Central memory CD8-positive, alpha-beta T cell (primary cell): ENCODE results near the gene ALOX12.

Experiments used
- ATAC-seq: fragments of 150-1000 bp; cut with Tn5 transposase; replicated peaks from 2 replicates; pipeline ENCODE4 v1.10.0; 2022; ENCODE audit warnings: mild to moderate bottlenecking, moderate FRiP score, moderate number of reproducible peaks; ENCODE audit not compliant: poor library complexity, severe bottlenecking; ENCODE audit errors: extremely low read depth
- DNase-seq, 2 donors: peaks; one replicate each; pipeline ENCODE4 v3.0.0; 2021; ENCODE audit warnings: low spot score in 2 of 2
- H3K27ac Mint-ChIP-seq: one replicate; pipeline ENCODE4 v1.8.0; 2022; ENCODE audit warnings: low read depth, mild to moderate bottlenecking, moderate library complexity, mixed read lengths
- H3K27me3 Mint-ChIP-seq: one replicate; pipeline ENCODE4 v1.8.0; 2022; ENCODE audit warnings: mixed read lengths
- H3K36me3 Mint-ChIP-seq: one replicate; pipeline ENCODE4 v1.8.0; 2022; ENCODE audit warnings: mild to moderate bottlenecking, moderate library complexity, mixed read lengths; ENCODE audit not compliant: insufficient read depth
- H3K4me1 Mint-ChIP-seq: one replicate; pipeline ENCODE4 v1.8.0; 2022; ENCODE audit warnings: mixed read lengths
- H3K4me3 Mint-ChIP-seq: one replicate; pipeline ENCODE4 v1.8.0; 2022; ENCODE audit warnings: mild to moderate bottlenecking, moderate library complexity, mixed read lengths
- H3K9me3 Mint-ChIP-seq: one replicate; pipeline ENCODE4 v1.8.0; 2022; ENCODE audit warnings: mixed read lengths

ALOX12 gene

GRCh38 chr17:7005716-7006115 is 9.9 kb downstream of the ALOX12 start:
- H3K27ac Mint-ChIP-seq, result no peak overlapping the region
- no peaks in the 10 kb centered on the region for H3K27me3 Mint-ChIP-seq
- H3K36me3 Mint-ChIP-seq, result peaks cover 25% of the 10 kb centered on the region
- ATAC-seq (no peak), DNase-seq (no peak)
- peaks cover 51% of the 10 kb centered on the region for H3K4me1 Mint-ChIP-seq
- no peak overlapping the region for H3K4me3 Mint-ChIP-seq
- no peaks in the 10 kb centered on the region for H3K9me3 Mint-ChIP-seq

DNA sequence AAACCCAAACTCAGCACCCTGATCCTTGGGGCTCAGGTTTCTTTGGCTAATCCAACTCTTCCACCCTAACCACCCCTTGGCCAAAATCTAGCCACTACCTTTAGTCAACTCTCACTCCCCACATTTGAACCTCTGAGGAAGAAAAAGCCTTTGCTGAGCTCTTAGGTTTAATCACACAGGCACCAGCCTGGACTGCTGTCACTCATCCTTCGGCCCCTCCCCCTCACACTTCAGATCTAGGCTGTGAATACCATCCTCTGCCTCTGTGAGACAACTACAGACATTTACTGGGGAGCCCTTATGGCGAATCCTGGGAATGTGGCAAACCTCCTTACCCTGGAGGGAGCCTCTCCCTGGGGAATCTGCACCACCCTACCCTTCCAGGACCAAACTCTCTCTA is 11.3 kb downstream of the ALOX12 start:
- ATAC-seq (no peak), DNase-seq (no peak)
- Mint-ChIP-seq H3K27ac (peak overlapping the region; percentile 38), H3K9me3 (no peaks in the 10 kb centered on the region), H3K4me3 (no peak overlapping the region), H3K27me3 (no peaks in the 10 kb centered on the region), H3K36me3 (peaks cover 22% of the 10 kb centered on the region), H3K4me1 (peaks cover 52% of the 10 kb centered on the region)

- Mint-ChIP-seq H3K9me3 (no peaks in the 10 kb centered on the region), H3K36me3 (peaks cover 35% of the 10 kb centered on the region), H3K27me3 (no peaks in the 10 kb centered on the region), H3K4me3 (peak overlapping the region; percentile 88), H3K27ac (no peak overlapping the region), H3K4me1 (peaks cover 67% of the 10 kb centered on the region)
- ATAC-seq (no peak), DNase-seq (no peak)
Measured at GRCh38 chr17:7010523-7010922, 14.7 kb downstream of the ALOX12 start.

GRCh38 chr17:7011415-7011814 is 15.6 kb downstream of the ALOX12 start:
- peaks cover 73% of the 10 kb centered on the region for H3K4me1 Mint-ChIP-seq
- H3K27ac Mint-ChIP-seq, result peak overlapping the region; percentile 98
- no peak for ATAC-seq
- peak overlapping the region; percentile 88 for H3K4me3 Mint-ChIP-seq
- H3K36me3 Mint-ChIP-seq, result peaks cover 35% of the 10 kb centered on the region
- DNase-seq, result no peak
- no peaks in the 10 kb centered on the region for H3K27me3 Mint-ChIP-seq
- no peaks in the 10 kb centered on the region for H3K9me3 Mint-ChIP-seq

DNA sequence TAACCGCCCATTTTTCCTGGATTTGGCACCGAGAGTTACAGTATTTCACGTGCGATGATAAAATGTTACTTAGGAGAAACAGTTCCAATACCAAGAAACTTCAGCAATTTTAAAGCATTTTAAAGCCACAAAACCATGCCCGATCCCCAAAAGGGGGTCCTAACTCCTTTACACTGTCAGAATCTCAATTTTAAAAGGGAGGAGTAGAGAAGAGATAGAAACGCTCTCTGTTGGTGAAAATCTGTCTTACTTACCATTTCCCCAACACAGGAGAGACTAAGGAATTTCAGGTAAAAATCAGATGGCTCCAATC is 16.0 kb downstream of the ALOX12 start:
- DNase-seq, result no peak
- Mint-ChIP-seq H3K27me3 (no peaks in the 10 kb centered on the region), H3K4me3 (peak overlapping the region; percentile 88), H3K36me3 (peaks cover 34% of the 10 kb centered on the region), H3K27ac (peak overlapping the region; percentile 98), H3K9me3 (no peaks in the 10 kb centered on the region), H3K4me1 (peaks cover 72% of the 10 kb centered on the region)
- ATAC-seq, result no peak

DNA sequence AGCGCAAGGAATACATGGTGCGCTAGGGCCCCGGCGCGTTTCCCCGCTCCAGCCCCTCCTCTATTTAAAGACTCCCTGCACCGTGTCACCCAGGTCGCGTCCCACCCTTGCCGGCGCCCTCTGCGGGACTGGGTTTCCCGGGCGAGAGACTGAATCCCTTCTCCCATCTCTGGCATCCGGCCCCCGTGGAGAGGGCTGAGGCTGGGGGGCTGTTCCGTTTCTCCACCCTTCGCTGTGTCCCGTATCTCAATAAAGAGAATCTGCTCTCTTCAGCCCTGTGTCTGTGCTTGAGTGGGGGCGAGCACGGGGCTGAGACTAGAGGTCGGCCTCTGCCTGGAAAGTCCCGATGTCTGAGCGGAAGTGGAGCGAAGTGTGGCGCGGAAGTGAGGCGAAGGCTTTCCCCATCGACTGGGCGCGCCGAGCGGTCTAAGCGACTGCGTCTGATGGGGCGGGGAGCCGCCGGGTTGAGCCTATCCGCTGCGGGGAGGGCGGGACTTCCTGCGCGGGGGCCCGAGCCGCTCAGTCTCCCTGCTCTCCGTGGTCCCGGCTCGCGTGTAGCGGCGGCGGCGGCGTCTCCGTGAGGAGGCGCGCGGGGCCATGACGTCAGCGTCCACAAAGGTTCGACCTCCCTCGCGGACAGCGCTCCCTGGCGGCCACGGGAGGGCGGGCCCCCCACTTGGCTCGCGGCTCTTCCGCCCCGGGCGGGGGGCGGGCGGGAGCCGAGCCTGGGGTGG is 18.6 kb downstream of the ALOX12 start:
- Mint-ChIP-seq H3K9me3 (no peaks in the 10 kb centered on the region), H3K27ac (peak overlapping the region; percentile 98), H3K4me3 (peak overlapping the region; percentile 88), H3K36me3 (peaks cover 35% of the 10 kb centered on the region), H3K4me1 (peaks cover 86% of the 10 kb centered on the region), H3K27me3 (no peaks in the 10 kb centered on the region)
- peak; percentile 93 to 97 for DNase-seq
- ATAC-seq, result peak; percentile 83

- peak; percentile 49 for ATAC-seq
- peak overlapping the region; percentile 88 for H3K4me3 Mint-ChIP-seq
- peak overlapping the region; percentile 98 for H3K27ac Mint-ChIP-seq
- H3K4me1 Mint-ChIP-seq, result peaks cover 79% of the 10 kb centered on the region
- peak; percentile 57 to 84 for DNase-seq
- peaks cover 35% of the 10 kb centered on the region for H3K36me3 Mint-ChIP-seq
- no peaks in the 10 kb centered on the region for H3K9me3 Mint-ChIP-seq
- no peaks in the 10 kb centered on the region for H3K27me3 Mint-ChIP-seq
Measured at GRCh38 chr17:7014995-7015958, 19.4 kb downstream of the ALOX12 start.

DNA sequence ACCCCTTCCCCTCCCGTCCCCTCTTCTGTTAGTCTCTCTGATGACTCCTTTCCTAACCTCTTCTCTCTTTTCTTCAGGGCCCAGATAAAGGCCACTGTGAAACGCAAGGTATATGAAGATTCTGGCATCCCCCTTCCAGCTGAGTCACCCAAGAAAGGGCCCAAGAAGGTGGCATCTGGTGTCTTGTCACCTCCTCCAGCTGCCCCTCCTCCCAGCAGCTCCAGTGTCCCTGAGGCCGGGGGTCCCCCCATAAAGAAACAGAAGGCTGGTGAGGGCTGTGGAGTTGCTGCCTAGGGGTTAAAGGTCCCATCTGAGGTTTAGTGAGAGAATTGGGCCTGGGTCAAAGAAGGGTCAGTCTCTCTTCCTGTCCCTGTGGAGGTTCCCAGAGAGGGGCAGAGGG is 20.6 kb downstream of the ALOX12 start:
- no peak for ATAC-seq
- DNase-seq, result no peak
- Mint-ChIP-seq H3K4me1 (peaks cover 76% of the 10 kb centered on the region), H3K27me3 (no peaks in the 10 kb centered on the region), H3K4me3 (peak overlapping the region; percentile 88), H3K9me3 (no peaks in the 10 kb centered on the region), H3K27ac (peak overlapping the region; percentile 98), H3K36me3 (peaks cover 35% of the 10 kb centered on the region)

GRCh38 chr17:7016886-7017826 is 21.3 kb downstream of the ALOX12 start:
- Mint-ChIP-seq H3K27me3 (no peaks in the 10 kb centered on the region), H3K9me3 (no peaks in the 10 kb centered on the region), H3K4me3 (no peak overlapping the region), H3K27ac (peak overlapping the region; percentile 98), H3K4me1 (peaks cover 75% of the 10 kb centered on the region), H3K36me3 (peaks cover 30% of the 10 kb centered on the region)
- ATAC-seq, result no peak
- DNase-seq, result no peak

DNA sequence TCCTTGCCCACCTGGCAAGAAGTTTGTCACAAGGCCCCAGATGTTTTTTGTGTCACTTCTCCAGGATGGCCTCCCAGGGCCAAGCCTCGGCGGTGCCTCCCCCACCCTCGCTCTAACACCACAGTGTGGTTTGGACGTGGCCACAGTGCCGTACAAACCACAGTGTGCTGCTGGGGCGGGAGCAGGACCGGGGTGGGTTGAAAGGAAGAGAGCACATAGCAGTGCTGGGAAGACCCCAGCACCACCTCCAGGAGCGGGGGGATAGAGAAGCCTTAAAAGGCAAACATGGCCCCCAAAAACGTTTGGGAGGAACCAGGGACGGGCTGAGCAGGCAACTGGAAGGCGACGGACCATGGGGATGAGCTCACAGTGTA is 22.0 kb downstream of the ALOX12 start:
- ATAC-seq (no peak), DNase-seq (no peak)
- peak overlapping the region; percentile 98 for H3K27ac Mint-ChIP-seq
- no peaks in the 10 kb centered on the region for H3K9me3 Mint-ChIP-seq
- no peak overlapping the region for H3K4me3 Mint-ChIP-seq
- no peaks in the 10 kb centered on the region for H3K27me3 Mint-ChIP-seq
- peaks cover 25% of the 10 kb centered on the region for H3K36me3 Mint-ChIP-seq
- peaks cover 79% of the 10 kb centered on the region for H3K4me1 Mint-ChIP-seq

DNA sequence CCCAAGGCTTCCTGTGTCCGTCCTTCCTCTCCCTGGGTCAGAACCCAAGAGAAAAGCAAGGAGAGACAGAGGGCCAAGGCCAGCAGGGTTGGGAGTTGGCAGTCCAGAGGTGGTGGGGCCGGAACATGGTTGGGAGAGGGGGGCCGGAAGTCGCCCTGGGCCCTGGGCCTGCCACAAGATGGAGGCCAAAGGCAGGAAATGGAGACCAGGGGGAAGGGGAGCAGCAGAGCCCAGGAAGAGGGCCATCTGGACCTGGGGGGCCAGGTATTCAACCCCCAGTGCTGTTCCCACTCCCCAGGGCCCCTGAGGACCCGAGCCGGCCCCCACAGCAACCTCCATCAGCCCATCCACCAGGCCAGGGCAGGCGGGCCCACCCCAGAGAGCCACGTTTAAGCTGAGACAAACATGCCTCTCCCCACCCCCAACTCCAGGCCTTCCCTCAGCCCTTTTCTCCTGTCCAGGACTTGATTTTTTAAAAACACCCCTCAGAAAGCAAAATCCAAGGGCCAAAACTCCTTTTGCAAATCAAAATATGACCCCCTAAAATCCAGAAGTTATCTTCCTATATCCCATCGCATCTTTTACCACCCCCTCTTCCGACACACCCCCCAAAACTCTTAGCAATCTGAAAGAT is 22.6 kb downstream of the ALOX12 start:
- no peak for ATAC-seq
- H3K27ac Mint-ChIP-seq, result peak overlapping the region; percentile 98
- no peak for DNase-seq
- peaks cover 28% of the 10 kb centered on the region for H3K36me3 Mint-ChIP-seq
- H3K9me3 Mint-ChIP-seq, result no peaks in the 10 kb centered on the region
- peaks cover 79% of the 10 kb centered on the region for H3K4me1 Mint-ChIP-seq
- no peaks in the 10 kb centered on the region for H3K27me3 Mint-ChIP-seq
- H3K4me3 Mint-ChIP-seq, result no peak overlapping the region

DNA sequence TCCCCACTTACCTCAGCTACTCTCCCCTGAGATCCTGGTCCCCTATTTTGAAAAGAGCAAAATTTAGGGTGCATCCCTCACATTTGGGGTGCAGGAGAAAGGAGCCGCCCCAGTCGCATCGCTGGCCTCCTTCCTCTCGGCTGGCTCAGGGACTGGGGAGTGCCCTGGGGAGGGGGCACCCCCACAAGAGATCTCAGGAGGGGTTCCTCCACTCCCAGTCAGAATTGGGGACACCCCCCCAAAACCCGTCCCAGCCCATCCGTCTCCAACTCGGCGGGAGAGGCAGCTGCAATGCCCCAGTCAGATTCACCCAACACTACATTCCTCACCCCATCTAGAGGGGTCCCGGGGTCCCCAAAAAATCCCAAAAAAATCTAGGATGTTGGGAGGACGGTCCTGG is 23.5 kb downstream of the ALOX12 start:
- H3K27ac Mint-ChIP-seq, result no peak overlapping the region
- H3K4me1 Mint-ChIP-seq, result peaks cover 72% of the 10 kb centered on the region
- ATAC-seq (no peak), DNase-seq (no peak)
- H3K9me3 Mint-ChIP-seq, result no peaks in the 10 kb centered on the region
- H3K27me3 Mint-ChIP-seq, result no peaks in the 10 kb centered on the region
- peaks cover 22% of the 10 kb centered on the region for H3K36me3 Mint-ChIP-seq
- H3K4me3 Mint-ChIP-seq, result no peak overlapping the region
